T-cell (primary cell): ENCODE measurements around the gene TNS1. TPM values are rescaled to one million over a fixed set of nuclear protein-coding genes. Genes with fewer than 3 reads are reported as not detected.
A peak's percentile ranks its signal among the peaks of the same experiment; 100 is the strongest.

Source experiments
- ATAC-seq, 4 experiments: fragments of 200-7000 bp in 3 of 4; fragments of 150-1000 bp in 1 of 4; cut with Tn5 transposase; replicated peaks in 1 of 4; 1 replicate in 3 of 4; 2 replicates in 1 of 4; pipeline ENCODE4 v1.10.0; 2021; ENCODE audit warnings: moderate library complexity in 3 of 4, mild to moderate bottlenecking in 2 of 4, moderate number of reproducible peaks in 1 of 4
- CTCF ChIA-PET, 2 donors: fragments of 300-600 bp; sonication (Branson Sonifier 250); formaldehyde crosslinking; loops; one replicate each; lab custom pipeline; 2022; ENCODE audit warnings: antibody characterized with exemption in 2 of 2; lab: Charles Lee
- POLR2A ChIA-PET, 2 donors: fragments of 300-600 bp; sonication (Branson Sonifier 250); formaldehyde crosslinking; loops; one replicate each; lab custom pipeline; 2022; ENCODE audit warnings: antibody characterized with exemption in 2 of 2; lab: Charles Lee
- DNase-seq, 35 experiments: peaks; one replicate each; pipeline versions ENCODE4 v3.0.0 to v3.0.0-alpha.2; 2013 to 2023
- H3K27ac ChIP-seq: one replicate; pipeline ENCODE4 v1.5.1; 2013; ENCODE audit warnings: low read length
- H3K27me3 ChIP-seq, 2 experiments: replicated peaks in 1 of 2; 1 replicate in 1 of 2; 2 replicates in 1 of 2; pipeline versions ENCODE4 v1.6.1 to v1.7.0; 2013; ENCODE audit warnings: low read length in 1 of 2, mixed read lengths in 1 of 2; ENCODE audit not compliant: control insufficient read depth in 2 of 2, insufficient read depth in 2 of 2; ENCODE audit errors: extremely low read depth in 1 of 2
- H3K36me3 ChIP-seq, 2 donors: 1 replicate in 1 of 2; 2 replicates in 1 of 2; pipeline versions ENCODE4 v1.6.1 to v1.7.0; 2013; ENCODE audit warnings: low read length in 1 of 2; ENCODE audit not compliant: control insufficient read depth in 2 of 2, insufficient read depth in 1 of 2; ENCODE audit errors: extremely low read depth in 1 of 2
- H3K4me1 ChIP-seq, 2 experiments: 1 replicate in 1 of 2; 2 replicates in 1 of 2; pipeline versions ENCODE4 v1.6.1 to v1.7.0; 2013; ENCODE audit warnings: low read length in 2 of 2, mixed read lengths in 1 of 2; ENCODE audit not compliant: insufficient read depth in 2 of 2, control insufficient read depth in 1 of 2; ENCODE audit errors: extremely low read depth in 1 of 2
- H3K4me3 ChIP-seq, 2 donors: 1 replicate in 1 of 2; 2 replicates in 1 of 2; pipeline versions ENCODE4 v1.5.1 to v1.7.0; 2013; ENCODE audit warnings: mild to moderate bottlenecking in 2 of 2, low read length in 1 of 2, moderate library complexity in 1 of 2; ENCODE audit not compliant: control insufficient read depth in 1 of 2; ENCODE audit errors: extremely low read depth in 1 of 2
- H3K9me3 ChIP-seq: 2 replicates; pipeline ENCODE4 v1.7.0; 2013
- H3K27ac Mint-ChIP-seq, 2 donors: one replicate each; pipeline ENCODE4 v1.8.0; 2020 to 2021; ENCODE audit warnings: mild to moderate bottlenecking in 2 of 2, mixed read lengths in 2 of 2
- H3K27me3 Mint-ChIP-seq, 2 donors: one replicate each; pipeline ENCODE4 v1.8.0; 2021 to 2022; ENCODE audit warnings: mixed read lengths in 2 of 2
- H3K36me3 Mint-ChIP-seq: one replicate; pipeline ENCODE4 v1.8.0; 2021; ENCODE audit warnings: mixed read lengths
- H3K4me1 Mint-ChIP-seq, 3 donors: one replicate each; pipeline ENCODE4 v1.8.0; 2020 to 2022; ENCODE audit warnings: mixed read lengths in 3 of 3, mild to moderate bottlenecking in 1 of 3
- H3K4me3 Mint-ChIP-seq, 3 donors: one replicate each; pipeline ENCODE4 v1.8.0; 2020 to 2022; ENCODE audit warnings: mild to moderate bottlenecking in 3 of 3, mixed read lengths in 3 of 3, moderate library complexity in 3 of 3
- H3K9me3 Mint-ChIP-seq, 3 donors: one replicate each; pipeline ENCODE4 v1.8.0; 2020 to 2022; ENCODE audit warnings: mixed read lengths in 3 of 3
- WGBS: methylation state at CpG from one replicate; pipeline ENCODE4 v1.1.5; 2013; ENCODE audit warnings: missing lambda C conversion rate; ENCODE audit not compliant: insufficient coverage; 5-methylcytosine and 5-hydroxymethylcytosine counted together
- total RNA-seq, 35 experiments: library from RNA in 6 of 35; stranded (reverse) in 6 of 35; fragments of 120-200 nt in 1 of 35; gene quantifications; one replicate each; pipeline versions ENCODE4 v1.2.1 to v1.2.4 and lab custom pipeline; 2013 to 2026

The TNS1 gene
- total RNA-seq, 5 donors from 2014 or later (not counting 1 experiment from before 2014, with no cell fraction given) = 0.28 to 2.1 (median 1.3) TPM

- Mint-ChIP-seq H3K9me3 (no peaks in the 10 kb centered on the region), H3K27ac (no peak overlapping the region), H3K4me3 (no peak overlapping the region), H3K4me1 (no peaks in the 10 kb centered on the region), H3K27me3 (no peaks in the 10 kb centered on the region), H3K36me3 (no peaks in the 10 kb centered on the region)
- ChIA-PET POLR2A (no interaction called here), CTCF (no interaction called here)
- Histone ChIP-seq H3K27ac (no peak overlapping the region), H3K4me3 (no peak overlapping the region), H3K4me1 (no peaks in the 10 kb centered on the region), H3K9me3 (no peaks in the 10 kb centered on the region), H3K36me3 (no peaks in the 10 kb centered on the region), H3K27me3 (peaks cover 0 to 3% of the 10 kb centered on the region in 2 experiments)
- DNase-seq (peak in 2 of 35 experiments; percentile 9 to 10), ATAC-seq (no peak)
- WGBS = 88% methylated on average over 5 of the region's 6 CpGs
These were observed 24.8 kb upstream of the TNS1 start for GRCh38 chr2:218027426-218028188.

GRCh38 chr2:218026676-218027425, 24.1 kb upstream of the TNS1 start:
- no peaks in the 10 kb centered on the region for H3K9me3 ChIP-seq
- no peaks in the 10 kb centered on the region for H3K9me3 Mint-ChIP-seq
- DNase-seq (peak in 2 of 35 experiments; percentile 7 to 17), ATAC-seq (no peak)
- peaks cover 0 to 3% of the 10 kb centered on the region in 2 experiments for H3K27me3 ChIP-seq
- H3K4me1 Mint-ChIP-seq = no peaks in the 10 kb centered on the region
- no peaks in the 10 kb centered on the region for H3K36me3 Mint-ChIP-seq
- H3K27ac Mint-ChIP-seq = no peak overlapping the region
- no peak overlapping the region for H3K4me3 Mint-ChIP-seq
- ChIA-PET CTCF (no interaction called here), POLR2A (no interaction called here)
- 88% methylated on average over 11 of the region's 17 CpGs for WGBS
- H3K4me3 ChIP-seq = no peak overlapping the region
- H3K36me3 ChIP-seq = no peaks in the 10 kb centered on the region
- no peaks in the 10 kb centered on the region for H3K27me3 Mint-ChIP-seq
- H3K27ac ChIP-seq = no peak overlapping the region
- no peaks in the 10 kb centered on the region for H3K4me1 ChIP-seq

- no peak for ATAC-seq
- Mint-ChIP-seq H3K9me3 (no peaks in the 10 kb centered on the region), H3K27ac (no peak overlapping the region), H3K36me3 (no peaks in the 10 kb centered on the region), H3K27me3 (no peaks in the 10 kb centered on the region), H3K4me1 (no peaks in the 10 kb centered on the region), H3K4me3 (no peak overlapping the region)
- ChIA-PET POLR2A (no interaction called here), CTCF (no interaction called here)
- Histone ChIP-seq H3K4me3 (no peak overlapping the region), H3K4me1 (no peaks in the 10 kb centered on the region), H3K27ac (no peak overlapping the region), H3K36me3 (no peaks in the 10 kb centered on the region), H3K9me3 (no peaks in the 10 kb centered on the region), H3K27me3 (peaks cover 0 to 3% of the 10 kb centered on the region in 2 experiments)
- no CpG with 5 or more reads among the region's 7 CpGs for WGBS
- DNase-seq = no peak
These were observed 23.4 kb upstream of the TNS1 start for GRCh38 chr2:218026244-218026643.

GRCh38 chr2:218024871-218025270, 22.1 kb upstream of the TNS1 start:
- WGBS = no CpG with 5 or more reads among the region's 2 CpGs
- no peak for DNase-seq
- H3K27me3 ChIP-seq = peaks cover 0 to 3% of the 10 kb centered on the region in 2 experiments
- no peak overlapping the region for H3K4me3 Mint-ChIP-seq
- no peaks in the 10 kb centered on the region for H3K4me1 Mint-ChIP-seq
- no peak overlapping the region for H3K27ac ChIP-seq
- ChIA-PET POLR2A (no interaction called here), CTCF (interaction anchor here in 1 of 2 donors (0.6 kb wide), 2 partner anchors 271 to 1431 kb away, joined by 4 read pairs; no protein-coding TSS in a partner anchor)
- no peaks in the 10 kb centered on the region for H3K27me3 Mint-ChIP-seq
- ATAC-seq = no peak
- H3K9me3 Mint-ChIP-seq = no peaks in the 10 kb centered on the region
- no peaks in the 10 kb centered on the region for H3K4me1 ChIP-seq
- no peaks in the 10 kb centered on the region for H3K36me3 ChIP-seq
- no peaks in the 10 kb centered on the region for H3K9me3 ChIP-seq
- no peak overlapping the region for H3K4me3 ChIP-seq
- no peaks in the 10 kb centered on the region for H3K36me3 Mint-ChIP-seq
- H3K27ac Mint-ChIP-seq = no peak overlapping the region

GRCh38 chr2:218024336-218024735, 21.5 kb upstream of the TNS1 start:
- no peak overlapping the region for H3K27ac ChIP-seq
- CTCF ChIA-PET = interaction anchor here in 1 of 2 donors (0.6 kb wide), 1 partner anchor 1431 kb away, joined by 4 read pairs; no protein-coding TSS in a partner anchor
- Mint-ChIP-seq H3K4me3 (no peak overlapping the region), H3K36me3 (no peaks in the 10 kb centered on the region), H3K9me3 (no peaks in the 10 kb centered on the region), H3K27ac (no peak overlapping the region), H3K4me1 (no peaks in the 10 kb centered on the region), H3K27me3 (no peaks in the 10 kb centered on the region)
- peak in 1 of 35 experiments; percentile 14 for DNase-seq
- POLR2A ChIA-PET = no interaction called here
- WGBS = no CpG with 5 or more reads among the region's 2 CpGs
- peaks cover 0 to 3% of the 10 kb centered on the region in 2 experiments for H3K27me3 ChIP-seq
- no peak overlapping the region for H3K4me3 ChIP-seq
- no peaks in the 10 kb centered on the region for H3K36me3 ChIP-seq
- no peak for ATAC-seq
- H3K9me3 ChIP-seq = no peaks in the 10 kb centered on the region
- H3K4me1 ChIP-seq = no peaks in the 10 kb centered on the region

- CTCF ChIA-PET = no interaction called here
These were observed 20.8 kb upstream of the TNS1 start for GRCh38 chr2:218023636-218024035.

More at GRCh38 chr2:218023636-218024035, 20.8 kb upstream of the TNS1 start:
- no peak overlapping the region for H3K27ac ChIP-seq
- H3K4me3 ChIP-seq = no peak overlapping the region
- 94% methylated on average over 2 of the region's 3 CpGs for WGBS
- no peaks in the 10 kb centered on the region for H3K9me3 ChIP-seq
- Mint-ChIP-seq H3K36me3 (no peaks in the 10 kb centered on the region), H3K4me3 (no peak overlapping the region), H3K27ac (no peak overlapping the region), H3K9me3 (no peaks in the 10 kb centered on the region), H3K4me1 (no peaks in the 10 kb centered on the region), H3K27me3 (no peaks in the 10 kb centered on the region)
- H3K27me3 ChIP-seq = peaks cover 0 to 3% of the 10 kb centered on the region in 2 experiments
- POLR2A ChIA-PET = no interaction called here
- H3K36me3 ChIP-seq = no peaks in the 10 kb centered on the region
- peak in 1 of 35 experiments; percentile 12 for DNase-seq
- no peaks in the 10 kb centered on the region for H3K4me1 ChIP-seq
- no peak for ATAC-seq
